ENCODE data around the gene CSMD2. TPM values are rescaled to one million over a fixed set of nuclear protein-coding genes. Genes with fewer than 3 reads are reported as not detected.

The CSMD2 gene
- total and polyA plus RNA-seq, 2 of the 4 experiments (the other 2 are of a cell fraction), result under 0.01 to 0.36 TPM

DNA sequence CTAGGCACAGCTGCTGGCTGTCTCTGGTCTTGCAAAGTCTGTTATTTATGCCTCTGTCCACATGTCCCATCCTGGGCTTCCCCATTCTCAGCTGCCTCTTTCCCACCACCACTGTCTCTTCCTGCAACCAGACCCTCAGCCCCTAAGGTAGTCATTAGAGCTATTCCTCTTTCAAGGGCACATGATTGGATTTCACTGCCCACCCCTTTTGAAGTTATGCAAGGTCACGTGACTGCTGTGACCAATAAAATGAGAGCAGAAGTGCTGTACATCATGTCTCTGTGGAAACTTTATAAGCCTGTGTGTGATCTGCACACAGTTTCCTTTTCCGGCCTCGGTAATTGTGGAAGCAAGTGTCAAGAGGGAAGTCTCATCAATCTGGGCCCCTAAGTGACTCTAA lies 437.7 kb downstream of the CSMD2 start:
- WGBS, 2 experiments (ENCODE audit: extremely low coverage in 2 of 2, insufficient read length in 1 of 2), result 83% methylated on average over 1 of the region's 3 CpGs; no CpG with 5 or more reads in 1 of the 2 experiments
- POLR2A ChIA-PET (ENCODE audit: unreplicated experiment), result no interaction called here

More for the DNA sequence above, 437.7 kb downstream of the CSMD2 start:
- H3K27ac ChIP-seq (ENCODE audit: insufficient read depth, low read length), result no peak overlapping the region
- H3K4me1 ChIP-seq (ENCODE audit: control insufficient read depth, insufficient read depth, low read length), result no peaks in the 10 kb centered on the region
- no peak overlapping the region for H2AFZ ChIP-seq (replicated peaks; ENCODE audit: low read length, poor library complexity)
- no peaks in the 10 kb centered on the region for H3K9me1 ChIP-seq (ENCODE audit: insufficient read depth, low read length)
- H3K27me3 ChIP-seq (ENCODE audit: control insufficient read depth, insufficient read depth, low read length), result no peaks in the 10 kb centered on the region
- no peak overlapping the region for H2BK120ac ChIP-seq (ENCODE audit: low read depth, low read length)
- H3K4me3 ChIP-seq (ENCODE audit: insufficient read depth, low read depth, low read length), result no peak overlapping the region
- ATAC-seq (ENCODE audit: low read depth) (no peak), DNase-seq (no peak)
- no peaks in the 10 kb centered on the region for H4K20me1 ChIP-seq (ENCODE audit: insufficient read depth, low read length)
- in situ Hi-C loops (cut with MboI; ENCODE audit: low sequenced_read_pairs), result no loop called here
- intact Hi-C loops (cut with micrococcal nuclease), result no loop called here
- no peak overlapping the region for H2BK5ac ChIP-seq (ENCODE audit: low read depth, low read length, poor library complexity, severe bottlenecking)
- peaks cover 4% of the 10 kb centered on the region; the same call in 1 of the 2 replicates for H3K9me3 ChIP-seq (ENCODE audit: control insufficient read depth, insufficient read depth, low read length)
- H2BK20ac ChIP-seq (ENCODE audit: low read depth, low read length), result no peak overlapping the region
- H3K18ac ChIP-seq (ENCODE audit: low read depth, low read length), result no peak overlapping the region
- H4K8ac ChIP-seq (ENCODE audit: low read depth in 2 of 2, low read length in 2 of 2), result no peak overlapping the region
- H2AK9ac ChIP-seq (replicated peaks; ENCODE audit: low read depth, low read length, poor library complexity), result no peak overlapping the region
- CTCF ChIA-PET, result no interaction called here
- no peak overlapping the region for H4K5ac ChIP-seq (ENCODE audit: low read depth, low read length)
- no peak overlapping the region for H3K14ac ChIP-seq (replicated peaks; ENCODE audit: low read depth, low read length)
- no peak overlapping the region for H4K91ac ChIP-seq (ENCODE audit: insufficient read depth, low read depth, low read length)
- no peak overlapping the region for H3K9ac ChIP-seq (ENCODE audit: low read depth, low read length)
- H3K36me3 ChIP-seq (ENCODE audit: control insufficient read depth, insufficient read depth, low read length), result no peaks in the 10 kb centered on the region
- no TSS peak for BruUV-seq (replicated peaks)
- no peak overlapping the region for H3K23ac ChIP-seq (ENCODE audit: low read depth, low read length)
- H3K4me2 ChIP-seq (ENCODE audit: low read depth, low read length), result no peak overlapping the region
- H3K79me1 ChIP-seq (ENCODE audit: low read depth in 1 of 2, low read length in 2 of 2), result no peaks in the 10 kb centered on the region
- no peak for TF ChIP-seq MAZ (IDR thresholded peaks at IDR 0.05; ENCODE audit: borderline replicate concordance, low read depth, low read length)
- TF ChIP-seq, protein P1, sequence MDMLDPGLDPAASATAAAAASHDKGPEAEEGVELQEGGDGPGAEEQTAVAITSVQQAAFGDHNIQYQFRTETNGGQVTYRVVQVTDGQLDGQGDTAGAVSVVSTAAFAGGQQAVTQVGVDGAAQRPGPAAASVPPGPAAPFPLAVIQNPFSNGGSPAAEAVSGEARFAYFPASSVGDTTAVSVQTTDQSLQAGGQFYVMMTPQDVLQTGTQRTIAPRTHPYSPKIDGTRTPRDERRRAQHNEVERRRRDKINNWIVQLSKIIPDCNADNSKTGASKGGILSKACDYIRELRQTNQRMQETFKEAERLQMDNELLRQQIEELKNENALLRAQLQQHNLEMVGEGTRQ (IDR thresholded peaks at IDR 0.05; ENCODE audit: low read depth, low read length), result peak; percentile 22; the same call in 1 of the 2 replicates
- H2AK5ac ChIP-seq (ENCODE audit: low read depth, low read length), result no peak overlapping the region
- H3K56ac ChIP-seq (ENCODE audit: extremely low read depth, insufficient read depth, low read length), result no peak overlapping the region
- no peak overlapping the region for H2BK15ac ChIP-seq (ENCODE audit: low read depth, low read length)
- dilution Hi-C loops (cut with HindIII; ENCODE audit: low sequenced_read_pairs, unreplicated experiment), result no loop called here
- H3K4ac ChIP-seq (ENCODE audit: low read depth, low read length), result no peak overlapping the region
